Central memory CD4-positive, alpha-beta T cell (primary cell): ENCODE measurements around the gene RIIAD1.
"Not testable (repeated sequence)": the region's sequence is repeated elsewhere in the genome, so short reads cannot be mapped to it uniquely, and the experiment has no call there.

Experiments
- DNase-seq: peaks from one replicate; pipeline ENCODE4 v3.0.0; 2022

The RIIAD1 gene

GRCh38 chr1:151737026-151737425 is 15.7 kb downstream of the RIIAD1 start:
- no peak for DNase-seq

DNA sequence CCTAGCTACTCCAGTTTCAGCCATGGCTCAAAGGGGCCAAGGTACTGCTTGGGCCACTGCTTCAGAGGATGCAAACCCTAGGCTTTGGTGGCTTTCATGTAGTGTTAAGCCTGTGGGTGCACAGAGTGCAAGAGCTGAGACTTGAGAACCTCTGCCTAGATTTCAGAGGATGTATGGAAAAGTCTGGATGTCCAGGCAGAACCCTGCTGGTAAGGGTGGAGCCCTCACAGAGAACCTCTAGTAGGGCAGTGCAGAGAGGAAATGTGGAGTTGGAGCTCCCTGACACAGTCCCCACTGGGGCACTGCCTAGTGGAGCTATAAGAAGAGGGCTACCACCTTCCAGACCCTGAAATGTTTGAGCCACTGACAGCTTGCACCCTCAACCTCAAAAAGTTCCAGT is 16.2 kb downstream of the RIIAD1 start:
- DNase-seq = no peak

- no peak for DNase-seq
Observed at GRCh38 chr1:151739590-151740355, 18.5 kb downstream of the RIIAD1 start.

DNA sequence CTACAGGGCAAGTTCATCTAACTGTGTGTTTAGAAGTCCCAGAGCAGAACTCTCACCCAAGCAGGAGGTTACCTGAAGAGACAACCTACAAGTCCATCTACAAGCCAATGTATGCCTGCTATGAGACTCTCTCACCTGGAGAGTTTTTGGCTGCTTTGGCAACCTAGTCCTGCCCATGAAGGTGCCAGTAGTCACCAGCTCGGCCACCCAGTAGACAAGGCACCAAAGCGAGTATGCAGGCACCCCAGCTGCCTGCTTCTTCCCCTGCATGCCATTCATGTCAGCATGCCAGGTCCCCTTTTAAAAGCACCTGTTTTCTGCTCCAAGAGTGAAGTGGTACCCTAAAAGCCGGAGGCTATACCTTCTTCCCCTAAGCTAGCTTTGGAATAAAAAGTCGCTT is 20.2 kb downstream of the RIIAD1 start:
- DNase-seq = no peak

- DNase-seq = no peak
Observed at GRCh38 chr1:151756291-151756690, 35.0 kb downstream of the RIIAD1 start.

DNA sequence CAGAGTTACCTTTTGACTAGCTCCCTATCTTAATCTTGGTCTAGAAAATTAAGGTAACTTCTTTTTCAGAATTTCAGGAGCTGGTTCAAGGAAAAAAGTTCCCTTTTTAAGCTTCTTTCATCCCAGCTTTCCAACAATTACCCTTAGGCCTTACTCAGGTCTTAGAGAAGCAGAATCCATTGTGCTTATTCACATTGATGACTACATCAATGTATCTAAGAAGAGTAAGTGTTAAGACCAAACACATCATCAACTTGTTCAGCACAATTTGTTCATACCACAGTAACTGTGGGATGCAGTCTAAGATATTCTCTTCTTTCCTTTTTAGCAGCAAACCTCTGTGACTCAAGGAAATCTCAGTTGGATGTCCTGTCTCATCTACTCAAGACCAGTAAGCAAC is 37.9 kb downstream of the RIIAD1 start:
- DNase-seq = no peak

- no peak for DNase-seq
Observed at GRCh38 chr1:151760597-151761385, 39.5 kb downstream of the RIIAD1 start.

- peak; percentile 83 for DNase-seq
Observed at GRCh38 chr1:151762941-151763921, 41.9 kb downstream of the RIIAD1 start, which contains the start of gene MRPL9. MRPL9 (minus strand) TSS chr1:151763496; CDS start chr1:151763479, 17 bp downstream.

DNA sequence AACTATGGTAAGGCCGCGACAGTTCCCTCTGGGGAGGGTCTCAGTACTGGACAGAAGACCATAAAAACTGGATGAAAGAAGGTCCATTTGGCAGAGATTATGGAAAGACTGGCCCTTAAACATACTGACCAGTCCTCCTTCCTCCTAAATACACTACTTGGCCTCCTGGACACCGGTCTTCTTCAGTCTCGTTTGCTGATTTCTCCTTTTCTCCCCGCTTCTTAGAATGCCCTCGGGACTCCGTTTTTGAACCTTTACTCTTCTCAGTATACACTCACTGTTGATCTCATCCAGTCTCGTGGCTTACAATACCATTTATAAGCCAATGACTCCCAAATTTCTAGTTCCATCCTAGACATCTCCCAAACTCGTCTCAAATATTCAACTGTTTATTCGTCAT is 42.7 kb downstream of the RIIAD1 start:
- DNase-seq = no peak

DNA sequence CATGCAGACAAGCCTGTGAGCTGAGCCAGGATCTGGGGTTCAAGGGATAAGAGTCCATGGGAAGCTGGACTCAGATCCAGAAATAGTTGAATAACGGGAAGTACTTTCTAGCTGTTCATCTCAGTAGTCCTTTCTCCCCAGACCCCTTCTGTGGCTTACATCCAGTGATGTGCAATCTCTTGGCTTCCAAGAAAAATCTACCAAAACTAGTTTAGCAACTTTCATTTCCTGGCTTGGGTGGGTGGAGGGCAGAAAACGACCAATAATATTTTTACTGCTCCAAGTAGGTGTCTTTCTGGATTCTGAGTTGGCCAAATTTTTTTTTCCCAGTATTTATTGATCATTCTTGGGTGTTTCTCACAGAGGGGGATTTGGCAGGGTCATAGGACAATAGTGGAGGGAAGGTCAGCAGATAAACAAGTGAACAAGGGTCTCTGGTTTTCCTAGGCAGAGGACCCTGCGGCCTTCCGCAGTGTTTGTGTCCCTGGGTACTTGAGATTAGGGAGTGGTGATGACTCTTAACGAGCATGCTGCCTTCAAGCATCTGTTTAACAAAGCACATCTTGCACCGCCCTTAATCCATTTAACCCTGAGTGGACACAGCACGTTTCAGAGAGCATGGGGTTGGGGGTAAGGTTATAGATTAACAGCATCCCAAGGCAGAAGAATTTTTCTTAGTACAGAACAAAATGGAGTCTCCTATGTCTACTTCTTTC is 47.2 kb downstream of the RIIAD1 start:
- DNase-seq = not testable (repeated sequence)

DNA sequence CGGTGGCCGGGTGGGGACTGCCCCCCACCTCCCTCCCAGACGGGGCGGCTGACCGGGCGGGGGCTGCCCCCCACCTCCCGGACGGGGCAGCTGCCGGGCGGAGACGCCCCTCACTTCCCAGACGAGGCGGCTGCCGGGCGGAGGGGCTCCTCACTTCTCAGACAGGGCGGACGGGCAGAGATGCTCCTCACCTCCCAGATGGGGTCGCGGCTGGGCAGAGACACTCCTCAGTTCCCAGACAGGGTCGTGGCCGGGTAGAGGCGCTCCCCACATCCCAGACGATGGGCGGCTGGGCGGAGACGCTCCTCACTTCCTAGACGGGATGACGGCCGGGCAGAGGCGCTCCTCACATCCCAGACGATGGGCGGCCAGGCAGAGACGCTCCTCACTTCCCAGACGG is 47.9 kb downstream of the RIIAD1 start:
- DNase-seq = not testable (repeated sequence)

- no peak for DNase-seq
Observed at GRCh38 chr1:151773702-151774101, 52.4 kb downstream of the RIIAD1 start.

DNA sequence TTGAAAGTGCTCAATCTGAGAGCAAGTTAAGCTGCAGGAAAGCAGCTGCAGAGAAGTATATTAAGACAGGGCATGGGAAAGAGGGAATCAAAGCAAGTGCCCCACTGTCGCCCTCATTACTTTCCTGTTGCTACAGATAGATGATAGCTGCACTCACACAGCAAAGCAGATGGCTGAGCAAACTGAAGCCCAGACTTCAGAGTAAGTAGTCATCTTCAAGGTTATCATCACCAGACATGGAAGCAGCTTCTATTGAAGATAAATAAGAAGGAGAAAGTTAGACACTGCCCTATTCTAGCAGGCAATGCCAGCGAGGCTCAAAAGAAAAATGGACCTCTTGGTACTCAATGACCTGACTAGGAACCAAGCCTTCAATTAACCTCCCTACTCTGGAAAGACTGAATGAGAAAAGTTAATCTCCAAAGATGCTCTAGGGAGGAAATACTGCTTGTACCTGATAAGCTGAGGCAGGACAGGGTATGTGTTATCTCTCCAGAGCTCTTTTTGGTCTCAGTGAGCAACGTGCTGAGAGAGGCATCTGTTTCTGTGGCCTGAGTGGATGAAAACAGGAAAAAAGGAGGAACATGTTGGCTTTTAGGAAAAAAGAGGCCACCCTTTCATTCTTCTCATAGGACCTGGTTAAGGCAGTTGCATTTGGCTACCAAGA is 53.1 kb downstream of the RIIAD1 start:
- DNase-seq = no peak

GRCh38 chr1:151775894-151776664 is 54.8 kb downstream of the RIIAD1 start:
- DNase-seq = no peak

DNA sequence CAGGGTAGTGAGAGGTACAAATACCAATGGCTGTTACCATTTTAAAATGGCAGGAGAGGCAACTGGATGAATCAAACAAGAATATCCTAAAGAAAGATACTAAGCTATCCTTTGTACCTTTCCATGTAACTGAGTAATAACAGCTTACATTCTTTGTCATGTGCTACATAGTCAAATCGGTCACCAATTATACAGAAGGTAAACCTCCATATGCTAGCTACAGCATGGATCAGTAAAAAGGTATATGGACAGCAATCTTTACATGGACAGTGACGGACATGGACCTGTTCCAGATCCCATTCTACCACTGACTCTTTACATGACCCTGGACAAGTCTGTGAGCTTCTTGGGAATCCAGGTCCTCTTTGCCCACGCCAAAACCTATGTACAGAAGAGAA is 55.3 kb downstream of the RIIAD1 start:
- DNase-seq = no peak

DNA sequence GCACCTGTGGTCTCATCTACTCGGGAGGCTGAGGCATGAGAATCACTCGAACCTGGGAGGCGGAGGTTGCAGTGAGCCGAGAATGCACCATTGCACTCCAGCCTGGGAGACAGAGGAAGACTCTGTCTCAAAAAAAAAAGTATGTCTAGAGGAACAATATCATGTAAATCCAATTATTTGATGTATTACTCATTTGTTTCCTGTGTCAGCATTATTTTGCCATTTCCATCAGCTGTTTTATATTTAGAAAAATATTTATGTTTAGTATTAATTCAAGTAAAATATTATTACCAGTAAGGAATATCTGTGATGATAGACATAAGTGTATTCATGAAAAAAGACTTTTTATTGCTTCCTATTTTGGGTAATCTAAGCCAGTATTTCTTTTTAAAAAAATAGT is 56.0 kb downstream of the RIIAD1 start:
- DNase-seq = no peak
